HepG2 (cell line): ENCODE measurements around the gene COMMD10. TPM values are rescaled to one million over a fixed set of nuclear protein-coding genes. Genes with fewer than 3 reads are reported as not detected.

Source experiments
- ATAC-seq: fragments of 200-7000 bp; cut with Tn5 transposase; 3 replicates; pipeline ENCODE4 v1.9.1; 2020; ENCODE audit warnings: mild to moderate bottlenecking, moderate library complexity
- BruUV-seq: library from RNA; stranded (reverse); fragments of 400-500 nt; replicated peaks from 2 replicates; lab custom pipeline; 2021; lab: Mats Ljungman, UMichigan
- CTCF ChIA-PET: fragments of 300-600 bp; formaldehyde crosslinking; extraction: SDS; loops from one replicate; lab custom pipeline; 2021; ENCODE audit warnings: low total read pairs, inconsistent platforms, low intra/inter-chr PET ratio; lab: Yijun Ruan, JAX
- POLR2A ChIA-PET: fragments of 350-600 bp; sonication (Branson Sonifier 250); formaldehyde crosslinking; loops from one replicate; lab custom pipeline; 2020; ENCODE audit warnings: antibody characterized with exemption, inconsistent platforms; lab: Yijun Ruan, JAX
- DNase-seq: peaks from one replicate; pipeline ENCODE4 v3.0.0-alpha.2; 2015; ENCODE audit warnings: low spot score
- FAIRE-seq: peaks from 3 replicates; lab custom pipeline; 2011; peaks lifted over from hg19 to GRCh38; lab: Jason Lieb, UNC
- H2AFZ ChIP-seq: one replicate; pipeline ENCODE4 v1.6.1; 2011; ENCODE audit warnings: low read length, inconsistent platforms
- H3K27ac ChIP-seq: fragments of 300-600 bp; 3 replicates; pipeline ENCODE4 v1.8.0; 2011; ENCODE audit warnings: mixed run types, mild to moderate bottlenecking, mixed read lengths, low read length, inconsistent platforms; ENCODE audit not compliant: insufficient read depth; ENCODE audit errors: extremely low read length
- H3K27me3 ChIP-seq, 2 experiments: fragments of 200-600 bp in 1 of 2; 2 replicates in 1 of 2; 3 replicates in 1 of 2; pipeline versions ENCODE4 v1.6.0 to v1.8.0; 2011; ENCODE audit warnings: low read length in 2 of 2, mild to moderate bottlenecking in 2 of 2, moderate library complexity in 2 of 2, inconsistent platforms in 1 of 2; ENCODE audit not compliant: insufficient read depth in 2 of 2, control insufficient read depth in 1 of 2
- H3K36me3 ChIP-seq, 2 experiments: fragments of 200-600 bp in 1 of 2; replicated peaks in 1 of 2; 2 replicates in 1 of 2; 3 replicates in 1 of 2; pipeline versions ENCODE4 v1.5.1 to v1.8.0; 2011; ENCODE audit warnings: low read length in 2 of 2, inconsistent platforms in 1 of 2; ENCODE audit not compliant: insufficient read depth in 2 of 2, control insufficient read depth in 1 of 2
- H3K4me1 ChIP-seq: 2 replicates; pipeline ENCODE4 v1.5.1; 2012; ENCODE audit warnings: low read length, inconsistent platforms; ENCODE audit not compliant: insufficient read depth
- H3K4me2 ChIP-seq: 2 replicates; pipeline ENCODE4 v1.6.0; 2011; ENCODE audit warnings: low read depth, low read length, inconsistent platforms
- H3K4me3 ChIP-seq, 3 experiments: fragments of 200-600 bp in 1 of 3; sonication (generic), shearing (Covaris generic) in 1 of 3; replicated peaks in 1 of 3; 2 replicates each; pipeline ENCODE4 v1.5.1; 2011 to 2016; ENCODE audit warnings: low read length in 3 of 3, inconsistent platforms in 2 of 3, low read depth in 2 of 3, mild to moderate bottlenecking in 2 of 3, control low read depth in 1 of 3, mixed read lengths in 1 of 3; ENCODE audit not compliant: insufficient read depth in 1 of 3
- H3K79me2 ChIP-seq: one replicate; pipeline ENCODE4 v1.6.1; 2011; ENCODE audit warnings: low read length, inconsistent platforms; ENCODE audit not compliant: insufficient read depth
- H3K9ac ChIP-seq: 2 replicates; pipeline ENCODE4 v1.6.0; 2011; ENCODE audit warnings: mild to moderate bottlenecking, low read depth, low read length, inconsistent platforms; ENCODE audit not compliant: insufficient read depth
- H3K9me3 ChIP-seq: 2 replicates; pipeline ENCODE4 v1.5.1; 2012; ENCODE audit warnings: mild to moderate bottlenecking, low read length
- H4K20me1 ChIP-seq: 2 replicates; pipeline ENCODE4 v1.6.0; 2011; ENCODE audit warnings: inconsistent platforms, mild to moderate bottlenecking, low read length, moderate library complexity; ENCODE audit not compliant: insufficient read depth
- GFI1 ChIP-seq: sonication (generic); formaldehyde crosslinking; IDR thresholded peaks from 2 replicates; pipeline ENCODE4 v1.5.0; 2020; ENCODE audit warnings: missing genetic modification reagents, mild to moderate bottlenecking, borderline replicate concordance
- MIXL1 ChIP-seq: IDR thresholded peaks from 2 replicates; pipeline ENCODE4 v1.6.1; 2016
- NFE2L2 ChIP-seq: fragments of 150-350 bp; IDR thresholded peaks from 2 replicates; pipeline ENCODE4 v1.6.1; 2014; ENCODE audit warnings: low read length
- POLR2AphosphoS5 ChIP-seq: IDR thresholded peaks from 2 replicates; pipeline ENCODE4 v1.6.1; 2012; ENCODE audit warnings: low read depth, low read length
- RXRA ChIP-seq: sonication (generic); formaldehyde crosslinking; IDR thresholded peaks from 2 replicates; pipeline ENCODE4 v1.5.1; 2020; ENCODE audit warnings: missing genetic modification reagents
- THAP9 ChIP-seq: sonication (generic); formaldehyde crosslinking; IDR thresholded peaks from 2 replicates; pipeline ENCODE4; 2020; ENCODE audit warnings: missing genetic modification reagents, mild to moderate bottlenecking, borderline replicate concordance
- ZNF205 ChIP-seq: IDR thresholded peaks from 2 replicates; pipeline ENCODE4 v1.6.1; 2018; ENCODE audit warnings: missing biosample characterization, missing genetic modification reagents
- ZNF24 ChIP-seq: fragments of 450-650 bp; IDR thresholded peaks from 2 replicates; pipeline ENCODE4 v1.6.1; 2017; ENCODE audit warnings: antibody characterized with exemption, mild to moderate bottlenecking
- WGBS: methylation state at CpG from one replicate; pipeline ENCODE4 v1.1.6; 2017; ENCODE audit warnings: low lambda C conversion rate; 5-methylcytosine and 5-hydroxymethylcytosine counted together
- in situ Hi-C: cut with HindIII; loops from 2 replicates; pipeline ENCODE4 v1.10.0; 2017; ENCODE audit warnings: low pct_unique_long_range_greater_than_20kb; ENCODE audit not compliant: extremely low pct_ligation_motif_present
- intact Hi-C: fragments of 100-400 bp; cut with micrococcal nuclease; formaldehyde crosslinking; loops from one replicate; pipeline ENCODE4 v1.10.0; 2022; ENCODE audit not compliant: unreplicated experiment
- polyA plus RNA-seq, 8 experiments: library from polyadenylated mRNA; depleted of rRNA in 3 of 8; stranded (reverse) in 7 of 8; unstranded in 1 of 8; fragments of >200 nt; fragmentation: Illumina TruSeq in 4 of 8; extraction: Trizol in 4 of 8; gene quantifications; 2 replicates each; pipeline versions ENCODE4 v1.2.1 to v1.2.3, GENCODE V29; 2011 to 2016; ENCODE audit warnings: low read depth in 4 of 8, missing spikeins in 1 of 8, mixed read lengths in 1 of 8; ENCODE audit not compliant: insufficient read depth in 1 of 8
- total RNA-seq, 5 experiments: library from RNA; depleted of rRNA; stranded (reverse); fragments of >200 nt; fragmentation: Illumina TruSeq; extraction: Trizol; gene quantifications; 2 replicates each; pipeline ENCODE4 v1.2.3, GENCODE V29; 2016; ENCODE audit warnings: low read depth in 1 of 5

The COMMD10 gene
- total and polyA plus RNA-seq, 2 of the 13 experiments (the other 11 are each of a cell fraction or from before 2014, with no cell fraction given) = 16.9 to 39.3 TPM

- TF ChIP-seq THAP9 (CRISPR knock-in tag) = no peak
Observed at GRCh38 chr5:116044073-116044472, 40.8 kb upstream of the COMMD10 start (continued).

GRCh38 chr5:116045821-116046220 lies 39.0 kb upstream of the COMMD10 start:
- 0% methylated on average over 2 of the region's 2 CpGs for WGBS
- no peak for ATAC-seq
- intact Hi-C loops = no loop called here
- no peaks in the 10 kb centered on the region for H4K20me1 ChIP-seq
- no peak overlapping the region for H3K27ac ChIP-seq
- CTCF ChIA-PET = no interaction called here
- no peaks in the 10 kb centered on the region for H3K79me2 ChIP-seq
- TF ChIP-seq MIXL1 = no peak
- no peak for TF ChIP-seq GFI1 (CRISPR knock-in tag)
- TF ChIP-seq ZNF24 = no peak
- TF ChIP-seq NFE2L2 = no peak
- TF ChIP-seq ZNF205 (CRISPR knock-in tag) = no peak
- TF ChIP-seq POLR2AphosphoS5 = no peak
- TF ChIP-seq RXRA = no peak
- H2AFZ ChIP-seq = no peak overlapping the region
- no peak overlapping the region for H3K4me2 ChIP-seq
- H3K4me3 ChIP-seq = no peak overlapping the region
- no TSS peak for BruUV-seq
- no peak for DNase-seq
- in situ Hi-C loops = no loop called here
- no peak overlapping the region for H3K9ac ChIP-seq
- no peak for FAIRE-seq
- no peaks in the 10 kb centered on the region for H3K36me3 ChIP-seq
- POLR2A ChIA-PET = no interaction called here
- H3K27me3 ChIP-seq = no peaks in the 10 kb centered on the region; a peak in 1 of 5 replicates
- H3K9me3 ChIP-seq = no peaks in the 10 kb centered on the region
- H3K4me1 ChIP-seq = no peaks in the 10 kb centered on the region
